ENCODE results near the gene UPF1. TPM values are rescaled to one million over a fixed set of nuclear protein-coding genes. Genes with fewer than 3 reads are reported as not detected.
A peak's percentile ranks its signal among the peaks of the same experiment; 100 is the strongest.

UPF1 gene
- total RNA-seq, 1 donor from 2014 or later, result 57.8 TPM

- Histone ChIP-seq H3K27ac (ENCODE audit: low read depth, low read length) (no peak overlapping the region), H3K9me3 (ENCODE audit: insufficient read depth, low read depth, low read length) (no peaks in the 10 kb centered on the region), H2AFZ (ENCODE audit: low read depth, low read length) (no peak overlapping the region), H3K4me2 (ENCODE audit: low read length) (no peak overlapping the region), H3K4me1 (ENCODE audit: insufficient read depth, low read length) (peaks cover 7% of the 10 kb centered on the region), H3K9ac (ENCODE audit: low read length) (no peak overlapping the region), H3K36me3 (ENCODE audit: insufficient read depth, low read length) (no peaks in the 10 kb centered on the region), H4K20me1 (ENCODE audit: insufficient read depth, low read length) (peaks cover 15% of the 10 kb centered on the region), H3K27me3 (ENCODE audit: insufficient read depth, low read length) (peaks cover 2% of the 10 kb centered on the region), H3K4me3 (ENCODE audit: insufficient read depth, low read depth, low read length) (no peak overlapping the region), H3K79me2 (ENCODE audit: insufficient read depth, low read length) (peaks cover 21% of the 10 kb centered on the region)
- H3K9me3 Mint-ChIP-seq (ENCODE audit: unreplicated experiment), result peaks cover 9% of the 10 kb centered on the region
- H3K36me3 Mint-ChIP-seq (ENCODE audit: low read depth, unreplicated experiment), result peaks cover 2% of the 10 kb centered on the region
- TF ChIP-seq CTCF (IDR thresholded peaks at IDR 0.05; ENCODE audit: insufficient read depth, low read depth, low read length) (no peak), EZH2 (IDR thresholded peaks at IDR 0.05; ENCODE audit: insufficient read depth, low read length) (no peak)
- no peak overlapping the region for H3K4me3 Mint-ChIP-seq (ENCODE audit: unreplicated experiment)
- peaks cover 6% of the 10 kb centered on the region for H3K27me3 Mint-ChIP-seq (ENCODE audit: low read depth, unreplicated experiment)
- no peak overlapping the region for H3K27ac Mint-ChIP-seq (ENCODE audit: unreplicated experiment)
- no peak for FAIRE-seq
- DNase-seq (ENCODE audit: low read depth), result no peak
- peaks cover under 1% of the 10 kb centered on the region for H3K4me1 Mint-ChIP-seq (ENCODE audit: low read depth, unreplicated experiment)
Observed at GRCh38 chr19:18828786-18829185, 3.0 kb upstream of the UPF1 start.

- Histone ChIP-seq H2AFZ (ENCODE audit: low read depth, low read length) (no peak overlapping the region), H3K36me3 (ENCODE audit: insufficient read depth, low read length) (no peaks in the 10 kb centered on the region), H4K20me1 (ENCODE audit: insufficient read depth, low read length) (peaks cover 32% of the 10 kb centered on the region), H3K4me1 (ENCODE audit: insufficient read depth, low read length) (peaks cover 15% of the 10 kb centered on the region), H3K9me3 (ENCODE audit: insufficient read depth, low read depth, low read length) (no peaks in the 10 kb centered on the region), H3K9ac (ENCODE audit: low read length) (no peak overlapping the region), H3K79me2 (ENCODE audit: insufficient read depth, low read length) (peaks cover 38% of the 10 kb centered on the region), H3K4me3 (ENCODE audit: insufficient read depth, low read depth, low read length) (no peak overlapping the region), H3K4me2 (ENCODE audit: low read length) (no peak overlapping the region), H3K27me3 (ENCODE audit: insufficient read depth, low read length) (peaks cover 2% of the 10 kb centered on the region), H3K27ac (ENCODE audit: low read depth, low read length) (no peak overlapping the region)
- Mint-ChIP-seq H3K9me3 (ENCODE audit: unreplicated experiment) (peaks cover 9% of the 10 kb centered on the region), H3K27ac (ENCODE audit: unreplicated experiment) (no peak overlapping the region), H3K27me3 (ENCODE audit: low read depth, unreplicated experiment) (peaks cover 6% of the 10 kb centered on the region), H3K4me1 (ENCODE audit: low read depth, unreplicated experiment) (peaks cover 12% of the 10 kb centered on the region), H3K4me3 (ENCODE audit: unreplicated experiment) (peak overlapping the region; percentile 57), H3K36me3 (ENCODE audit: low read depth, unreplicated experiment) (peaks cover 4% of the 10 kb centered on the region)
- TF ChIP-seq CTCF (IDR thresholded peaks at IDR 0.05; ENCODE audit: insufficient read depth, low read depth, low read length) (no peak), EZH2 (IDR thresholded peaks at IDR 0.05; ENCODE audit: insufficient read depth, low read length) (no peak)
- no peak for FAIRE-seq
- DNase-seq (ENCODE audit: low read depth), result no peak
Observed at GRCh38 chr19:18830488-18830887, 1.3 kb upstream of the UPF1 start.

- Histone ChIP-seq H3K9me3 (ENCODE audit: insufficient read depth, low read depth, low read length) (no peaks in the 10 kb centered on the region), H3K9ac (ENCODE audit: low read length) (peak overlapping the region; percentile 83), H3K27ac (ENCODE audit: low read depth, low read length) (peak overlapping the region; percentile 73), H3K36me3 (ENCODE audit: insufficient read depth, low read length) (peaks cover 4% of the 10 kb centered on the region), H3K27me3 (ENCODE audit: insufficient read depth, low read length) (peaks cover 2% of the 10 kb centered on the region), H3K4me3 (ENCODE audit: insufficient read depth, low read depth, low read length) (peak overlapping the region; percentile 76), H3K4me1 (ENCODE audit: insufficient read depth, low read length) (peaks cover 15% of the 10 kb centered on the region), H3K79me2 (ENCODE audit: insufficient read depth, low read length) (peaks cover 59% of the 10 kb centered on the region), H4K20me1 (ENCODE audit: insufficient read depth, low read length) (peaks cover 52% of the 10 kb centered on the region), H3K4me2 (ENCODE audit: low read length) (peak overlapping the region; percentile 97), H2AFZ (ENCODE audit: low read depth, low read length) (peak overlapping the region; percentile 100)
- peaks cover 15% of the 10 kb centered on the region for H3K4me1 Mint-ChIP-seq (ENCODE audit: low read depth, unreplicated experiment)
- H3K36me3 Mint-ChIP-seq (ENCODE audit: low read depth, unreplicated experiment), result peaks cover 6% of the 10 kb centered on the region
- no peak for DNase-seq (ENCODE audit: low read depth)
- H3K9me3 Mint-ChIP-seq (ENCODE audit: unreplicated experiment), result peaks cover 2% of the 10 kb centered on the region
- FAIRE-seq, result no peak
- H3K4me3 Mint-ChIP-seq (ENCODE audit: unreplicated experiment), result peak overlapping the region; percentile 98
- TF ChIP-seq CTCF (IDR thresholded peaks at IDR 0.05; ENCODE audit: insufficient read depth, low read depth, low read length) (no peak), EZH2 (IDR thresholded peaks at IDR 0.05; ENCODE audit: insufficient read depth, low read length) (no peak)
- peak overlapping the region; percentile 78 for H3K27ac Mint-ChIP-seq (ENCODE audit: unreplicated experiment)
- peaks cover 5% of the 10 kb centered on the region for H3K27me3 Mint-ChIP-seq (ENCODE audit: low read depth, unreplicated experiment)
Observed at GRCh38 chr19:18832306-18833140, 764 bp downstream of the UPF1 start.

Measured in astrocyte (in vitro differentiated cells and primary cell).